AG04449 (cell line): ENCODE results near the gene DNAH1.
A peak's percentile ranks its signal among the peaks of the same experiment; 100 is the strongest.

Experiments
- CTCF ChIA-PET: fragments of 350-600 bp; formaldehyde crosslinking; extraction: SDS; loops from one replicate; lab custom pipeline; 2021; ENCODE audit warnings: antibody characterized with exemption; lab: Yijun Ruan, JAX
- POLR2A ChIA-PET: fragments of 400-600, 350-600 bp; formaldehyde crosslinking; extraction: SDS; loops from one replicate; lab custom pipeline; 2020; ENCODE audit warnings: antibody characterized with exemption, inconsistent platforms; lab: Yijun Ruan, JAX
- DNase-seq: peaks from one replicate; pipeline ENCODE4 v3.0.0-alpha.2; 2010; ENCODE audit warnings: low read depth, low spot score
- H3K4me3 ChIP-seq: 2 replicates; pipeline ENCODE4 v1.5.1; 2011; ENCODE audit warnings: low read depth, mild to moderate bottlenecking, control low read depth, low read length
- CTCF ChIP-seq: IDR thresholded peaks from one replicate; pipeline ENCODE4 v1.5.1; 2011; ENCODE audit warnings: mild to moderate bottlenecking, moderate library complexity, low read length, control low read depth, inconsistent platforms; ENCODE audit not compliant: insufficient read depth; ENCODE audit errors: missing control alignments

The DNAH1 gene

GRCh38 chr3:52372822-52373504 is 56.8 kb downstream of the DNAH1 start:
- ChIA-PET POLR2A (no interaction called here), CTCF (interaction anchor here (5.3 kb wide), 1 partner anchor 11 kb away, joined by 32 read pairs; no protein-coding TSS in a partner anchor)
- TF ChIP-seq CTCF, result no peak
- peak overlapping the region; percentile 32 for H3K4me3 ChIP-seq
- no peak for DNase-seq

GRCh38 chr3:52373676-52374075 is 57.6 kb downstream of the DNAH1 start:
- ChIA-PET CTCF (interaction anchor here (5.3 kb wide), 1 partner anchor 11 kb away, joined by 32 read pairs; no protein-coding TSS in a partner anchor), POLR2A (no interaction called here)
- no peak for DNase-seq
- peak overlapping the region; percentile 32 for H3K4me3 ChIP-seq
- no peak for TF ChIP-seq CTCF

- no peak for TF ChIP-seq CTCF
- POLR2A ChIA-PET, result no interaction called here
- DNase-seq, result no peak
- CTCF ChIA-PET, result interaction anchor here (5.3 kb wide), 1 partner anchor 10 kb away, joined by 32 read pairs; no protein-coding TSS in a partner anchor
- no peak overlapping the region for H3K4me3 ChIP-seq
Observed at GRCh38 chr3:52374173-52374572, 58.1 kb downstream of the DNAH1 start.

- POLR2A ChIA-PET, result no interaction called here
- no peak overlapping the region for H3K4me3 ChIP-seq
- CTCF ChIA-PET, result interaction anchor here (1.1 to 1.2 kb wide), 2 partner anchors 9 to 160 kb away, joined by 3 to 4 read pairs; no protein-coding TSS in a partner anchor
- TF ChIP-seq CTCF, result no peak
- DNase-seq, result no peak
Observed at GRCh38 chr3:52379610-52380009, 63.5 kb downstream of the DNAH1 start.

- DNase-seq, result no peak
- H3K4me3 ChIP-seq, result no peak overlapping the region
- no peak for TF ChIP-seq CTCF
- ChIA-PET POLR2A (no interaction called here), CTCF (interaction anchor here (0.8 to 1.2 kb wide), 5 partner anchors 9 to 160 kb away, joined by 3 to 5 read pairs (median 3); no protein-coding TSS in a partner anchor)
Observed at GRCh38 chr3:52380023-52380422, 63.9 kb downstream of the DNAH1 start.

GRCh38 chr3:52381623-52382022 is 65.5 kb downstream of the DNAH1 start:
- no peak for DNase-seq
- TF ChIP-seq CTCF, result no peak
- ChIA-PET POLR2A (no interaction called here), CTCF (interaction anchor here (2.0 kb wide), 1 partner anchor 42 kb away, joined by 5 read pairs; no protein-coding TSS in a partner anchor)
- no peak overlapping the region for H3K4me3 ChIP-seq
